ENCODE results near the gene HELZ.

Gene HELZ

DNA sequence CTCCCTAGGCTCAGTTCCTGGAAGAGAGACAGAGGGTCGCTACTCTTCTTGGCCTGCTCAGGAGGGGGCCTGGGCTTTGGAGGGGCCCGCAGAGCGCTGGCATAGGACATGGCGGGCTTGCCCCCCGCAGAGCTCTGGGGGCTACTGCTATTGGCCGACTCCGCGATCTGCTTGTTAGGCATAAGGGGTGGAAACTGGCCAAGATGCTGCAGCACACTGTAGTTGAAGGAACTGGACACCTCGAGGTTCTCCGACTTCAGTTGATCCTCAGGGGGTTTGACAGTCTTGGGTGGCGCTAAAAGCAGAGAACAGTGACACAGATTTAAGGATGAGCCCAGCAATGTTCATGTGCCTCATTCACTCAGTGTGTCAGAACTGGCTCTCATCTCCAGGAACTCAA is 166.7 kb downstream of the HELZ start:
- Histone ChIP-seq H3K14ac (ENCODE audit: low read length) (no peak overlapping the region), H3K9ac (ENCODE audit: low read length) (peak overlapping the region; percentile 65), H3K9me3 (ENCODE audit: insufficient read depth, low read depth, low read length) (no peaks in the 10 kb centered on the region), H3K4me1 (ENCODE audit: control insufficient read depth in 1 of 2, insufficient read depth in 2 of 2, low read length in 2 of 2) (no peaks in the 10 kb centered on the region), H3K36me3 (ENCODE audit: control insufficient read depth in 1 of 2, insufficient read depth in 2 of 2, low read length in 2 of 2) (peaks cover 4 to 5% of the 10 kb centered on the region in 2 experiments), H3K79me2 (ENCODE audit: control insufficient read depth, insufficient read depth, low read length, poor library complexity) (no peaks in the 10 kb centered on the region), H2AK5ac (ENCODE audit: low read length) (no peak overlapping the region), H4K91ac (ENCODE audit: low read depth, low read length) (no peak overlapping the region), H3K4me2 (ENCODE audit: low read length) (no peak overlapping the region), H4K12ac (ENCODE audit: low read depth, low read length) (no peak overlapping the region), H3K79me1 (ENCODE audit: low read length) (no peaks in the 10 kb centered on the region), H2BK120ac (ENCODE audit: insufficient read depth, low read length, poor library complexity) (no peak overlapping the region), H4K8ac (ENCODE audit: low read depth, low read length) (no peak overlapping the region), H2BK12ac (ENCODE audit: low read length) (no peak overlapping the region), H2BK5ac (ENCODE audit: low read depth, low read length, poor library complexity) (no peak overlapping the region), H3K27ac (ENCODE audit: low read depth, low read length) (no peak overlapping the region), H3K23ac (ENCODE audit: low read length) (no peak overlapping the region), H3K27me3 (ENCODE audit: insufficient read depth, low read length) (no peaks in the 10 kb centered on the region), H3K4me3 (ENCODE audit: low read depth, low read length) (no peak overlapping the region), H3K18ac (ENCODE audit: low read length) (no peak overlapping the region), H2AFZ (ENCODE audit: insufficient read depth, low read length, poor library complexity) (no peak overlapping the region), H3K4ac (ENCODE audit: low read depth, low read length) (no peak overlapping the region)
- no peak for DNase-seq
- WGBS (ENCODE audit: extremely low coverage, insufficient coverage, insufficient read length), result no CpG with 5 or more reads among the region's 11 CpGs

DNA sequence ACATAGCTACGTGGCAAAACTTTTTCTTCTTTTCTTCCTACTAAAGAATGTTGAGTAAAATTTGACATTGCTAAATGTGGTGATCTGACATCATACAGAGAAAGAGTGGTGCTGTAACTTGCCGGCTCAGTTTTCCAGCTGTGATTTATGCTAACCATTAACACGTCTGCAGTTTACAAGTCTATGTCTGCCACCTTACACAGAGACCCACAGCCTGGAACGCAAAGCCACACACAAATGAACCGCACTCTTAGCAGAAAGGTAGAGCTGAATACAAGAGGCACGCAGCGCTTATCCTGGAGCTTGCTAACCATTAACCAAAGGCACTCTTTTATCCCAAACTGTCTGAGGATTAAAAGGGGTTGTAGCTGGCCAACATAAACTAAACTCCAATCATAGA is 168.7 kb downstream of the HELZ start:
- H3K4me1 ChIP-seq (ENCODE audit: control insufficient read depth in 1 of 2, insufficient read depth in 2 of 2, low read length in 2 of 2), result no peaks in the 10 kb centered on the region
- H2BK120ac ChIP-seq (ENCODE audit: insufficient read depth, low read length, poor library complexity), result no peak overlapping the region
- H3K79me1 ChIP-seq (ENCODE audit: low read length), result no peaks in the 10 kb centered on the region
- H4K12ac ChIP-seq (ENCODE audit: low read depth, low read length), result no peak overlapping the region
- no peak overlapping the region for H3K23ac ChIP-seq (ENCODE audit: low read length)
- H3K18ac ChIP-seq (ENCODE audit: low read length), result no peak overlapping the region
- H3K4me3 ChIP-seq (ENCODE audit: low read depth, low read length), result no peak overlapping the region
- no peak overlapping the region for H3K4ac ChIP-seq (ENCODE audit: low read depth, low read length)
- no peak overlapping the region for H2AFZ ChIP-seq (ENCODE audit: insufficient read depth, low read length, poor library complexity)
- no peak overlapping the region for H3K4me2 ChIP-seq (ENCODE audit: low read length)
- no peak overlapping the region for H3K9ac ChIP-seq (ENCODE audit: low read length)
- no peak overlapping the region for H2BK5ac ChIP-seq (ENCODE audit: low read depth, low read length, poor library complexity)
- no peaks in the 10 kb centered on the region for H3K79me2 ChIP-seq (ENCODE audit: control insufficient read depth, insufficient read depth, low read length, poor library complexity)
- H4K91ac ChIP-seq (ENCODE audit: low read depth, low read length), result no peak overlapping the region
- no peak for DNase-seq
- no peaks in the 10 kb centered on the region for H3K27me3 ChIP-seq (ENCODE audit: insufficient read depth, low read length)
- no peak overlapping the region for H3K27ac ChIP-seq (ENCODE audit: low read depth, low read length)
- H3K36me3 ChIP-seq (ENCODE audit: control insufficient read depth in 1 of 2, insufficient read depth in 2 of 2, low read length in 2 of 2), result peaks cover 4 to 5% of the 10 kb centered on the region in 2 experiments
- no peak overlapping the region for H2AK5ac ChIP-seq (ENCODE audit: low read length)
- no peak overlapping the region for H2BK12ac ChIP-seq (ENCODE audit: low read length)
- no CpG with 5 or more reads among the region's 7 CpGs for WGBS (ENCODE audit: extremely low coverage, insufficient coverage, insufficient read length)
- no peaks in the 10 kb centered on the region for H3K9me3 ChIP-seq (ENCODE audit: insufficient read depth, low read depth, low read length)
- H3K14ac ChIP-seq (ENCODE audit: low read length), result no peak overlapping the region
- H4K8ac ChIP-seq (ENCODE audit: low read depth, low read length), result no peak overlapping the region

DNA sequence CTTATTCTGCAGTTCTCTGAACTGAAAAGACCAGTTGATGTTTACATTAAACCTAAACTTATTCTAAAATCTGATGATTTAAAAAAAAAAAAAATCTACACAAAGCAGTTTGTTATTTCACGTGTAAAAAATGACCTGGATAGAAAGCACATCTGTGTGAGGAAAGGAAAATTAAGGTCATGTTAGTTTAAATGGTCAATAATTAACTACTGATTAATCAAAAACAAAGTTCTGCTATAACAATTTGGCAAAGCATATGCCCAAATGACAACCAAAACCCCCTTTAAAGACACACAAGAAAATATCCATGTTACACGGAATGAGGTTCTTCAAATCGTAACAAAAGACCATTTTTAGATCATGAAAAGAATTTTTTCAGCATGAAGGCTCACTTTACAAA is 170.2 kb downstream of the HELZ start:
- Histone ChIP-seq H3K4me2 (ENCODE audit: low read length) (no peak overlapping the region), H2BK5ac (ENCODE audit: low read depth, low read length, poor library complexity) (no peak overlapping the region), H3K4ac (ENCODE audit: low read depth, low read length) (no peak overlapping the region), H3K79me1 (ENCODE audit: low read length) (no peaks in the 10 kb centered on the region), H3K9me3 (ENCODE audit: insufficient read depth, low read depth, low read length) (no peaks in the 10 kb centered on the region), H2AFZ (ENCODE audit: insufficient read depth, low read length, poor library complexity) (no peak overlapping the region), H3K79me2 (ENCODE audit: control insufficient read depth, insufficient read depth, low read length, poor library complexity) (no peaks in the 10 kb centered on the region), H3K27ac (ENCODE audit: low read depth, low read length) (no peak overlapping the region), H3K9ac (ENCODE audit: low read length) (no peak overlapping the region), H2BK120ac (ENCODE audit: insufficient read depth, low read length, poor library complexity) (no peak overlapping the region), H3K27me3 (ENCODE audit: insufficient read depth, low read length) (no peaks in the 10 kb centered on the region), H3K4me3 (ENCODE audit: low read depth, low read length) (no peak overlapping the region), H4K12ac (ENCODE audit: low read depth, low read length) (no peak overlapping the region), H4K8ac (ENCODE audit: low read depth, low read length) (no peak overlapping the region), H3K4me1 (ENCODE audit: control insufficient read depth in 1 of 2, insufficient read depth in 2 of 2, low read length in 2 of 2) (no peaks in the 10 kb centered on the region), H2BK12ac (ENCODE audit: low read length) (no peak overlapping the region), H2AK5ac (ENCODE audit: low read length) (no peak overlapping the region), H3K36me3 (ENCODE audit: control insufficient read depth in 1 of 2, insufficient read depth in 2 of 2, low read length in 2 of 2) (peaks cover 4 to 5% of the 10 kb centered on the region in 2 experiments), H3K18ac (ENCODE audit: low read length) (no peak overlapping the region), H3K14ac (ENCODE audit: low read length) (no peak overlapping the region), H3K23ac (ENCODE audit: low read length) (no peak overlapping the region), H4K91ac (ENCODE audit: low read depth, low read length) (no peak overlapping the region)
- no peak for DNase-seq
- no CpG with 5 or more reads among the region's 3 CpGs for WGBS (ENCODE audit: extremely low coverage, insufficient coverage, insufficient read length)

DNA sequence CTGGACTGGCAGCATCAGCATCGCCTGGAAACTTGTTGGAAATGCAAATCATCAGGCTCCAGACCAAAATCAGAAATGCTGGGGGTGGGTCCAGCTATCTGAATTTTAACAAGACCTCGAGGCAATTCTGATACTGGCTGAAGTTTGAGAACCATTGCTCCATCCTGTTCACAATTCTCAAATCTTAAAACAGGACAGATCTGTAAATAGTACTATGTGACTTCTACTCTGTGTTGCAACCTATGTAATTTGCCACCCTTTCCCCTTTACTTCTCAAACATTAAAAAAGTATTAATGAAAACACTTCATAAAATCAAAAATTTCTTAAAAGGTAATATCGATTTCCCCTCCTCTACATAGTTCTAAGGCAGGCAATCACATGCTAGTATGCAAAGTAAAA is 172.1 kb downstream of the HELZ start:
- H3K18ac ChIP-seq (ENCODE audit: low read length), result no peak overlapping the region
- H2AK5ac ChIP-seq (ENCODE audit: low read length), result no peak overlapping the region
- H4K91ac ChIP-seq (ENCODE audit: low read depth, low read length), result no peak overlapping the region
- no peaks in the 10 kb centered on the region for H3K36me3 ChIP-seq (ENCODE audit: control insufficient read depth in 1 of 2, insufficient read depth in 2 of 2, low read length in 2 of 2)
- no peak overlapping the region for H4K12ac ChIP-seq (ENCODE audit: low read depth, low read length)
- no peak overlapping the region for H2BK12ac ChIP-seq (ENCODE audit: low read length)
- no peak overlapping the region for H3K4me2 ChIP-seq (ENCODE audit: low read length)
- H3K79me2 ChIP-seq (ENCODE audit: control insufficient read depth, insufficient read depth, low read length, poor library complexity), result no peaks in the 10 kb centered on the region
- no peak overlapping the region for H2BK5ac ChIP-seq (ENCODE audit: low read depth, low read length, poor library complexity)
- H4K8ac ChIP-seq (ENCODE audit: low read depth, low read length), result no peak overlapping the region
- no peak overlapping the region for H3K4me3 ChIP-seq (ENCODE audit: low read depth, low read length)
- H3K27ac ChIP-seq (ENCODE audit: low read depth, low read length), result no peak overlapping the region
- no peaks in the 10 kb centered on the region for H3K4me1 ChIP-seq (ENCODE audit: control insufficient read depth in 1 of 2, insufficient read depth in 2 of 2, low read length in 2 of 2)
- no CpG with 5 or more reads among the region's 3 CpGs for WGBS (ENCODE audit: extremely low coverage, insufficient coverage, insufficient read length)
- H3K23ac ChIP-seq (ENCODE audit: low read length), result no peak overlapping the region
- no peak overlapping the region for H3K9ac ChIP-seq (ENCODE audit: low read length)
- no peak overlapping the region for H2BK120ac ChIP-seq (ENCODE audit: insufficient read depth, low read length, poor library complexity)
- H3K4ac ChIP-seq (ENCODE audit: low read depth, low read length), result no peak overlapping the region
- H3K14ac ChIP-seq (ENCODE audit: low read length), result no peak overlapping the region
- DNase-seq, result no peak
- H2AFZ ChIP-seq (ENCODE audit: insufficient read depth, low read length, poor library complexity), result no peak overlapping the region
- no peaks in the 10 kb centered on the region for H3K27me3 ChIP-seq (ENCODE audit: insufficient read depth, low read length)
- H3K79me1 ChIP-seq (ENCODE audit: low read length), result no peaks in the 10 kb centered on the region
- H3K9me3 ChIP-seq (ENCODE audit: insufficient read depth, low read depth, low read length), result no peaks in the 10 kb centered on the region
